Adrenal gland (tissue), 5 donors: ENCODE data around the gene RFC1.

Source experiments
- POLR2A ChIP-seq, 2 donors: fragments of 450-650 bp; IDR thresholded peaks; one replicate each; pipeline ENCODE4 v1.6.1; 2017; ENCODE audit warnings: antibody characterized with exemption in 2 of 2, mild to moderate bottlenecking in 2 of 2, moderate library complexity in 1 of 2
- TF ChIP-seq, protein P1 (sequence below), 6 experiments: fragments of 450-650 bp in 4 of 6; fragments of 200-600 bp in 2 of 6; sonication (generic) in 1 of 6; IDR thresholded peaks; 1 replicate in 5 of 6; 2 replicates in 1 of 6; pipeline versions ENCODE4 v1.5.1 to v1.8.0; 2016 to 2021; ENCODE audit warnings: antibody characterized with exemption in 6 of 6, mild to moderate bottlenecking in 2 of 6, moderate library complexity in 1 of 6
- donor health status: DM: no; HTN: no; CAD: no.

DNA sequence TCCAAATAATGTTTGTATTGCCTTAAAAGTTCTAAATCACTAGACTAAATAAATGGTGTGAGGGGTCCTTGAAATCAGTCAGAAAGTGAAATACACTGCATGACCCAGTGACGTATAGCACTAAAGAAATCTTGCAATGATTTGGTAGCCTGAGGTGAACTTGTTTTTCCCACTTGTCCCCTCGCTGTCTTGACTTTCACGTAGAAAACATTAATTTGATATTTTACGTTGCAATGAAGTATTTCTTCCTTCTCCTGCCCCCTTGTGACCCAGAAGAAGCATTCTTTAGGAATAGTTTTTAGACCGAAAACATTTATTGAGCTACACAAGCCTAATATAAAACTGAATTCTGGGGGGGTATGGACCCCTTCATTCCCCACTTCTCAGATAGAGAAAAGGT, 44.3 kb upstream of the RFC1 start:
- TF ChIP-seq POLR2A (IDR thresholded peaks at IDR 0.05): no peak
- TF ChIP-seq, protein P1, sequence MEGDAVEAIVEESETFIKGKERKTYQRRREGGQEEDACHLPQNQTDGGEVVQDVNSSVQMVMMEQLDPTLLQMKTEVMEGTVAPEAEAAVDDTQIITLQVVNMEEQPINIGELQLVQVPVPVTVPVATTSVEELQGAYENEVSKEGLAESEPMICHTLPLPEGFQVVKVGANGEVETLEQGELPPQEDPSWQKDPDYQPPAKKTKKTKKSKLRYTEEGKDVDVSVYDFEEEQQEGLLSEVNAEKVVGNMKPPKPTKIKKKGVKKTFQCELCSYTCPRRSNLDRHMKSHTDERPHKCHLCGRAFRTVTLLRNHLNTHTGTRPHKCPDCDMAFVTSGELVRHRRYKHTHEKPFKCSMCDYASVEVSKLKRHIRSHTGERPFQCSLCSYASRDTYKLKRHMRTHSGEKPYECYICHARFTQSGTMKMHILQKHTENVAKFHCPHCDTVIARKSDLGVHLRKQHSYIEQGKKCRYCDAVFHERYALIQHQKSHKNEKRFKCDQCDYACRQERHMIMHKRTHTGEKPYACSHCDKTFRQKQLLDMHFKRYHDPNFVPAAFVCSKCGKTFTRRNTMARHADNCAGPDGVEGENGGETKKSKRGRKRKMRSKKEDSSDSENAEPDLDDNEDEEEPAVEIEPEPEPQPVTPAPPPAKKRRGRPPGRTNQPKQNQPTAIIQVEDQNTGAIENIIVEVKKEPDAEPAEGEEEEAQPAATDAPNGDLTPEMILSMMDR (IDR thresholded peaks at IDR 0.05): peak; percentile 22 to 45 (median 38)
